ENCODE results near the gene NACAD. TPM values are rescaled to one million over a fixed set of nuclear protein-coding genes. Genes with fewer than 3 reads are reported as not detected.
A peak's percentile ranks its signal among the peaks of the same experiment; 100 is the strongest.

NACAD gene
- total and polyA plus RNA-seq, 7 experiments from 2014 or later: 0.08 to 0.15 TPM; not detected in 5

GRCh38 chr7:45104844-45105587 lies 16.2 kb upstream of the NACAD start:
- Mint-ChIP-seq H3K4me1 (peaks cover 21 to 53% (median 43%) of the 10 kb centered on the region in 7 donors), H3K27me3 (no peaks in the 10 kb centered on the region), H3K4me3 (peak overlapping the region in 1 of 10 donors; percentile 47), H3K27ac (no peak overlapping the region), H3K36me3 (peaks cover 0 to 39% (median 20%) of the 10 kb centered on the region in 5 donors), H3K9me3 (no peaks in the 10 kb centered on the region)
- H3K4me1 ChIP-seq (ENCODE audit: control insufficient read depth in 2 of 2, insufficient read depth in 2 of 2, low read length in 2 of 2): peaks cover 7 to 44% of the 10 kb centered on the region in 2 donors
- H3K27ac ChIP-seq (ENCODE audit: low read depth, low read length): no peak overlapping the region
- ATAC-seq (no peak), DNase-seq (peak in 1 of 9 donors; percentile 18)
- POLR2A ChIA-PET: interaction anchor here (0.6 to 1.2 kb wide), 3 partner anchors 9 to 523 kb away, joined by 3 to 5 read pairs (median 3); partner anchors contain the start of gene TMED4
- no peak overlapping the region for H3K4me3 ChIP-seq (ENCODE audit: low read length)
- CTCF ChIA-PET: interaction anchor here (0.6 kb wide), 1 partner anchor 13 kb away, joined by 3 read pairs; no protein-coding TSS in a partner anchor
- peaks cover 67 to 94% (median 78%) of the 10 kb centered on the region in 3 experiments for H3K36me3 ChIP-seq (ENCODE audit: control insufficient read depth in 2 of 3, insufficient read depth in 3 of 3, low read length in 3 of 3)
- no peaks in the 10 kb centered on the region for H3K9me3 ChIP-seq (ENCODE audit: control insufficient read depth in 2 of 3, low read length in 3 of 3)
- no peaks in the 10 kb centered on the region for H3K27me3 ChIP-seq (ENCODE audit: control insufficient read depth in 2 of 2, insufficient read depth in 2 of 2, low read length in 2 of 2)
- intact Hi-C loops (cut with micrococcal nuclease): no loop called here

DNA sequence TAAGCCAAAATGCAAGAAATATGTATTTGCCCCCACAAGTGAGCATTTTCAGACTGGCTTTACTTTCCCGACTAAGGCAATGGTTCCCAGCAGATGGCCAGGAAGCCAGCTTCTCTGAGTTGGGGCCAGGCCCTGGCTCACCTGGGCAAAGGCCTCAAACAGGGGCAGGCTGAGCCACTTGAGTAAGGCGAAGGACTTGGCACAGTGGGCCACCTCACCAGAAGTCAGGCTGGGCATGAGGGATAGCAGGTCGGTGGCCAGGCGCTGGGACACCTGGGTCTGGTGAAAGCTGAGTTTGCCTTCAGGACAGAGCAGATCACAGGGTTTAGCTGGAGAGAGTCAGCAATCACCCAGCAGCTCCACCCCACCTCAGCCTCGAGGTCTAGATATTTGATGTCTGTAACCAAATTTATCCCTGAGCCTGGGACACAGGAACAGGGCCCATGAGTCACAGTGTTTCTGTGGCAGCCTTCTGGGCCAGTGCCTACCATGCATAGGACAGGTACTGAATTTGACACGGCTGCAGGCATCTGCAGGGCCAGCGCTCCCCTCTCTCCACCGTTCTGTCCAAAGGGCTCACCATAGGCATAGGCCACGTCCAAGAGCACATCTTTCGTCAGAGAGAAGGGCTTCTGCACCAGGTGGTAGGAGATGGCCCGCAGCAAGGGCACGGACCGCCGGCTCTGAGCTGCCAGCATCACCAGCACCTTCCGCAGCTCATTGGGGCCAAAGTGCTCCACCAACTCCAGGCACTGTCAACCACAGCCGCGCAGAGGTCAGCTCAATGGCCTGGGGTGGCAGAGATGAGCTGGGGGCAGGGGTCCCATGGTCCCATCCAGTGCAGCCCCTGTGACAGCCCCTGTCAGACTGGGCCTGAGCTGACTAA lies 15.4 kb upstream of the NACAD start:
- peaks cover 0 to 41% (median 19%) of the 10 kb centered on the region in 5 donors for H3K36me3 Mint-ChIP-seq
- peaks cover 18 to 47% (median 38%) of the 10 kb centered on the region in 7 donors for H3K4me1 Mint-ChIP-seq
- DNase-seq: peak in 1 of 9 donors; percentile 16
- H3K27ac Mint-ChIP-seq: peak overlapping the region in 3 of 9 donors; percentile 5 to 14 (median 8)
- ATAC-seq: no peak
- POLR2A ChIA-PET: interaction anchor here (0.6 to 1.2 kb wide), 3 partner anchors 10 to 522 kb away, joined by 3 to 5 read pairs (median 3); partner anchors contain the start of gene TMED4
- H3K27me3 Mint-ChIP-seq: no peaks in the 10 kb centered on the region
- H3K27ac ChIP-seq (ENCODE audit: low read depth, low read length): no peak overlapping the region
- H3K9me3 ChIP-seq (ENCODE audit: control insufficient read depth in 2 of 3, low read length in 3 of 3): no peaks in the 10 kb centered on the region
- CTCF ChIA-PET: interaction anchor here (0.6 kb wide), 1 partner anchor 14 kb away, joined by 3 read pairs; no protein-coding TSS in a partner anchor
- no peaks in the 10 kb centered on the region for H3K27me3 ChIP-seq (ENCODE audit: control insufficient read depth in 2 of 2, insufficient read depth in 2 of 2, low read length in 2 of 2)
- H3K4me3 Mint-ChIP-seq: no peak overlapping the region
- peaks cover 67 to 100% (median 78%) of the 10 kb centered on the region in 3 experiments for H3K36me3 ChIP-seq (ENCODE audit: control insufficient read depth in 2 of 3, insufficient read depth in 3 of 3, low read length in 3 of 3)
- intact Hi-C loops (cut with micrococcal nuclease): no loop called here
- no peaks in the 10 kb centered on the region for H3K9me3 Mint-ChIP-seq
- no peak overlapping the region for H3K4me3 ChIP-seq (ENCODE audit: low read length)
- H3K4me1 ChIP-seq (ENCODE audit: control insufficient read depth in 2 of 2, insufficient read depth in 2 of 2, low read length in 2 of 2): peaks cover 5 to 38% of the 10 kb centered on the region in 2 donors

DNA sequence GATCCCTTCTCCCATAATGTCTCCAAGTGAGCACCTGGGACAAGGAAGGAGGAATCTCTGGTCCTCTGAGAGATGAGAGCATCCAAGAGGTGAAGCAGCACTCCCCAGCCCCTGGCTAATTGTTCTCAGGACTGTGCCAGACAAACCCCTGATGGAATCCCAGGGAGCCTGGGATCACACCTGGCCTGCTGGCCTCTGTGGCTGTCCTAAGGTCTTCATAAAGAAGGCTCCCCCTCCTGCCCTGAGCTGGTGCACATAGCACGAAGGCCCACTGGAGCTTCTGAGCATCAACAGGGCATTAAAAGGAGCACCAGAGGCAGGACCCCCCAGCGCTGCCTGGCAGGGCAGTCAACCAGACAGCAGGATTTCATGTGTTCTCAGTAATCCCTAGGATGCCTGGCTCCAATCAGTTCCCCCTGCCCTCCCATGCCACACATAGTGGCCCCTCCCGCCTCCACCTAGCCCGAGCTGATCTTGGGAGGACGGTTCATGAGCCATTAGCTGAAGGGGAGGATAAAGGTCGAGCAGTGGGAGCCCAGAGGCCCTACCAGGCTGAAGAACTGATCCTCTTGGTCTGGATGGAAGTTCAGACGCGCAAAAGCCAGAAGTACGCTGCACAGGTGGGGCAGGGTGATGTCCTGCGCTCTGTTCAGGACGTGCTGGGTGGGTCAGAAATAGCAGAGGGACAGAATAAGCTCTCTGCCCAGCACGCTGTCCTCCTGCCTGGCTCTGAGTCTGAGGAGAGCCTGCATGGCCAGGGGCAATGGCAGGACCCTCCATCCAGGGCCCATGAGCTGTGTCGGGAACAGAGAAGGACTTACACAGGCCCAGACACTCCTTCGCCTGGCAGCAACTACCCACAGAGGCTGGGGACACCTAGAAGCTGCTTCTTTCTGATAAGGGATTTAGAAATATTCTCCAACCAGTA lies 14.3 kb upstream of the NACAD start:
- ChIA-PET POLR2A (no interaction called here), CTCF (interaction anchor here (0.6 kb wide), 1 partner anchor 1202 kb away, joined by 3 read pairs; no protein-coding TSS in a partner anchor)
- intact Hi-C loops (cut with micrococcal nuclease): no loop called here
- peaks cover 0 to 33% (median 17%) of the 10 kb centered on the region in 5 donors for H3K36me3 Mint-ChIP-seq
- Histone ChIP-seq H3K36me3 (ENCODE audit: control insufficient read depth in 2 of 3, insufficient read depth in 3 of 3, low read length in 3 of 3) (peaks cover 58 to 93% (median 70%) of the 10 kb centered on the region in 3 experiments), H3K9me3 (ENCODE audit: control insufficient read depth in 2 of 3, low read length in 3 of 3) (no peaks in the 10 kb centered on the region), H3K4me1 (ENCODE audit: control insufficient read depth in 2 of 2, insufficient read depth in 2 of 2, low read length in 2 of 2) (peaks cover 0 to 26% of the 10 kb centered on the region in 2 donors), H3K27ac (ENCODE audit: low read depth, low read length) (peak overlapping the region; percentile 6), H3K27me3 (ENCODE audit: control insufficient read depth in 2 of 2, insufficient read depth in 2 of 2, low read length in 2 of 2) (no peaks in the 10 kb centered on the region), H3K4me3 (ENCODE audit: low read length) (no peak overlapping the region)
- DNase-seq (peak in 1 of 9 donors; percentile 9), ATAC-seq (no peak)
- H3K4me1 Mint-ChIP-seq: peaks cover 9 to 35% (median 27%) of the 10 kb centered on the region in 7 donors
- no peaks in the 10 kb centered on the region for H3K9me3 Mint-ChIP-seq
- H3K27me3 Mint-ChIP-seq: no peaks in the 10 kb centered on the region
- H3K4me3 Mint-ChIP-seq: no peak overlapping the region
- H3K27ac Mint-ChIP-seq: peak overlapping the region in 2 of 9 donors; percentile 14 to 81

GRCh38 chr7:45101748-45102147 lies 13.0 kb upstream of the NACAD start:
- H3K27ac Mint-ChIP-seq: peak overlapping the region in 2 of 9 donors; percentile 38 to 43
- peaks cover 0 to 22% (median 14%) of the 10 kb centered on the region in 7 donors for H3K4me1 Mint-ChIP-seq

GRCh38 chr7:45100761-45101480 lies 12.2 kb upstream of the NACAD start:
- Histone ChIP-seq H3K4me3 (ENCODE audit: low read length) (no peak overlapping the region), H3K27ac (ENCODE audit: low read depth, low read length) (no peak overlapping the region), H3K36me3 (ENCODE audit: control insufficient read depth in 2 of 3, insufficient read depth in 3 of 3, low read length in 3 of 3) (peaks cover 40 to 72% (median 53%) of the 10 kb centered on the region in 3 experiments), H3K9me3 (ENCODE audit: control insufficient read depth in 2 of 3, low read length in 3 of 3) (no peaks in the 10 kb centered on the region), H3K27me3 (ENCODE audit: control insufficient read depth in 2 of 2, insufficient read depth in 2 of 2, low read length in 2 of 2) (no peaks in the 10 kb centered on the region), H3K4me1 (ENCODE audit: control insufficient read depth in 2 of 2, insufficient read depth in 2 of 2, low read length in 2 of 2) (peaks cover 0 to 5% of the 10 kb centered on the region in 2 donors)
- DNase-seq (no peak), ATAC-seq (no peak)
- Mint-ChIP-seq H3K4me1 (peaks cover 0 to 14% (median 9%) of the 10 kb centered on the region in 7 donors), H3K9me3 (peaks cover 0 to 3% (median 0%) of the 10 kb centered on the region in 11 donors), H3K27me3 (no peaks in the 10 kb centered on the region), H3K36me3 (peaks cover 0 to 22% (median 6%) of the 10 kb centered on the region in 5 donors), H3K4me3 (no peak overlapping the region), H3K27ac (peak overlapping the region in 1 of 9 donors; percentile 38)
- ChIA-PET POLR2A (no interaction called here), CTCF (no interaction called here)
- intact Hi-C loops (cut with micrococcal nuclease): no loop called here

More at GRCh38 chr7:45101748-45102147, 13.0 kb upstream of the NACAD start:
- H3K4me1 ChIP-seq (ENCODE audit: control insufficient read depth in 2 of 2, insufficient read depth in 2 of 2, low read length in 2 of 2): peaks cover 0 to 13% of the 10 kb centered on the region in 2 donors
- H3K36me3 ChIP-seq (ENCODE audit: control insufficient read depth in 2 of 3, insufficient read depth in 3 of 3, low read length in 3 of 3): peaks cover 46 to 80% (median 60%) of the 10 kb centered on the region in 3 experiments
- intact Hi-C loops (cut with micrococcal nuclease): no loop called here
- H3K27ac ChIP-seq (ENCODE audit: low read depth, low read length): no peak overlapping the region
- H3K9me3 Mint-ChIP-seq: no peaks in the 10 kb centered on the region
- POLR2A ChIA-PET: no interaction called here
- H3K4me3 Mint-ChIP-seq: peak overlapping the region in 1 of 10 donors; percentile 23
- no peaks in the 10 kb centered on the region for H3K27me3 Mint-ChIP-seq
- H3K36me3 Mint-ChIP-seq: peaks cover 0 to 23% (median 6%) of the 10 kb centered on the region in 5 donors
- no peaks in the 10 kb centered on the region for H3K27me3 ChIP-seq (ENCODE audit: control insufficient read depth in 2 of 2, insufficient read depth in 2 of 2, low read length in 2 of 2)
- CTCF ChIA-PET: no interaction called here
- no peak for ATAC-seq
- no peaks in the 10 kb centered on the region for H3K9me3 ChIP-seq (ENCODE audit: control insufficient read depth in 2 of 3, low read length in 3 of 3)
- H3K4me3 ChIP-seq (ENCODE audit: low read length): no peak overlapping the region
- peak in 1 of 9 donors; percentile 15 for DNase-seq
